ENCODE measurements around the gene SURF4. TPM values are rescaled to one million over a fixed set of nuclear protein-coding genes. Genes with fewer than 3 reads are reported as not detected.

The SURF4 gene
- total and polyA plus RNA-seq, 2 of the 13 experiments (the other 11 are each of a cell fraction or from before 2014, with no cell fraction given) = 220 to 265 TPM

GRCh38 chr9:133348718-133349573 is 26.9 kb downstream of the SURF4 start (continued):
- peak; percentile 40; the same call in 1 of the 2 replicates for TF ChIP-seq CSRNP1 (CRISPR knock-in tag; IDR thresholded peaks at IDR 0.05)
- TF ChIP-seq HOXA9 (CRISPR knock-in tag; IDR thresholded peaks at IDR 0.05; ENCODE audit: borderline replicate concordance) = no peak
- TF ChIP-seq SOX5 (CRISPR knock-in tag; IDR thresholded peaks at IDR 0.05; ENCODE audit: borderline replicate concordance) = no peak
- TF ChIP-seq ZNF275 (CRISPR knock-in tag; IDR thresholded peaks at IDR 0.05; ENCODE audit: borderline replicate concordance) = no peak
- peak; percentile 7 for TF ChIP-seq ASH2L (IDR thresholded peaks at IDR 0.05; ENCODE audit: insufficient read length, low read depth, low read length)
- TF ChIP-seq ZNF605 (CRISPR knock-in tag; IDR thresholded peaks at IDR 0.05) = 0 out of 2 replicates have a peak, but pooled peaks have one; percentile 49
- TF ChIP-seq LRRFIP1 (CRISPR knock-in tag; conservative IDR thresholded peaks at IDR 0.05) = no peak
- TF ChIP-seq SP4 (CRISPR knock-in tag; IDR thresholded peaks at IDR 0.05) = no peak
- TF ChIP-seq GLMP (CRISPR knock-in tag; IDR thresholded peaks at IDR 0.05; ENCODE audit: borderline replicate concordance) = 0 out of 2 replicates have a peak, but pooled peaks have one; percentile 39
- 0 out of 2 replicates have a peak, but pooled peaks have one; percentile 24 for TF ChIP-seq RBFOX2 (IDR thresholded peaks at IDR 0.05; ENCODE audit: low read depth, low read length)
- TF ChIP-seq SNAPC4 (CRISPR knock-in tag; IDR thresholded peaks at IDR 0.05) = peak; percentile 17; the same call in 1 of the 2 replicates
- TF ChIP-seq XRCC5 (optimal IDR thresholded peaks at IDR 0.05; ENCODE audit: low read length) = no peak
- no peak for TF ChIP-seq MED13 (CRISPR knock-in tag; IDR thresholded peaks at IDR 0.05)
- TF ChIP-seq EED (CRISPR knock-in tag; IDR thresholded peaks at IDR 0.05) = no peak
- TF ChIP-seq SMYD3 (CRISPR knock-in tag; IDR thresholded peaks at IDR 0.05) = no peak
- TF ChIP-seq THAP11 (CRISPR knock-in tag; IDR thresholded peaks at IDR 0.05) = no peak
